ENCODE data around the gene USH1C.

USH1C gene

DNA sequence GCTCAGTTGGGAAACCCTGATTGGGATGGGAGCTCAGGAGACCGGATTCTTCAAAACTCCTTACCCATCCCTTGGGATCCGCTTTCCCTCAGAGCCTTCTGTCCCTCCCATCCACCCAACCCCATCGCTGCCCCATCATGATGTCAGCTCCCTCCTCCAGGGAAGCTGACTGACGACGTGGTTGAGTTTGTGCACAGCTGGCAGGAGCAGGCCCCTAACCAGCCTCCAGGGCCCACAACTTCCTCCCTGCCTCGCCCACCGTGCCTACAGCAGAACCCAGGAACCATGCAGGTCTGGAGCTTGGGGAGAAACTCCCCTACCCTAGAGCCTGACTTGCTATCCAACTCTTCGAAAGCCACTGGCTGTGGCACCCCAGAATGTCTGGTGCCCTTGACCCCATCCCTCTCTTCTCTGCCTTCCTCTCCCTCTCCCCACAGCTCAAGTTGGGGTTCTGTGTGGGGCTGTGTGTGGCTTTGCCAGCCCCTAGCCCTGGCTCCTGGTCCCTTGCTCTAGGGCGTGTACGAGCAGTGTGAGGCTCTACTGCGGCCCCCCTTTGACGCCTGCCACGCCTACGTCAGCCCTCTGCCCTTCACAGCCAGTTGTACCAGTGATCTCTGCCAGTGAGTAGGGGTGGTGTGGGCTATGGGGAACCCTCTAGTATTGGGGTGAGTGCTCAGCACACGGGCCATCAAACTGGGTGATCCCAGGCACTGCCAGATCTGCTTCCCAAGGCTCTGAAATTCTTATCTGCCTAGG lies 14.0 kb upstream of the USH1C start:
- no peak overlapping the region for H3K27ac ChIP-seq (ENCODE audit: insufficient read depth, low read length, poor library complexity, severe bottlenecking)
- H3K4me1 ChIP-seq (ENCODE audit: control insufficient read depth, insufficient read depth, low read length, poor library complexity, severe bottlenecking), result no peaks in the 10 kb centered on the region
- no peaks in the 10 kb centered on the region for H3K9me3 ChIP-seq (ENCODE audit: control insufficient read depth, low read length)
- no peak for DNase-seq
- no peaks in the 10 kb centered on the region for H3K27me3 ChIP-seq (replicated peaks; ENCODE audit: control insufficient read depth, insufficient read depth, low read length, poor library complexity, severe bottlenecking)
- H3K36me3 ChIP-seq (ENCODE audit: control insufficient read depth, insufficient read depth, low read length), result no peaks in the 10 kb centered on the region
- no peak overlapping the region for H3K4me3 ChIP-seq (ENCODE audit: insufficient read depth, low read depth, low read length, poor library complexity, severe bottlenecking)

DNA sequence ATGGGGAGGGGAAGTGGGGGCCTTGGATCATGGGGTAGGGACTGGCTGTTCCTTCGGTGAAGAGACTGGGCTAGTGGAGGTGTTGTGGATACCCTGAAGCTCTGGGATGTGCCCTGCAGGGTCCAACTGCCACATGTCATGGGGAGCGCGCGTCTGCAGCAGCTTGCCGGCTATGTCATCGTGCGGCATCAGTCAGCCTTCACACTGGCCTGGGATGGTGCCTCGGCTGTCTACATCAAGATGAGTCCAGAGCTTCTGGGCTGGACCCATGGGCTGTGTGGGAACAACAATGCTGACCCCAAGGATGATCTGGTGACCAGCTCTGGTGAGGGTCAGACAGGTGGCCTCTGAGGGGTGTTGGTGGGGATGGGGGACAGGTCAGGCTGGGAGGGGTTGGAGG lies 12.8 kb upstream of the USH1C start:
- Histone ChIP-seq H3K4me3 (ENCODE audit: insufficient read depth, low read depth, low read length, poor library complexity, severe bottlenecking) (no peak overlapping the region), H3K27me3 (replicated peaks; ENCODE audit: control insufficient read depth, insufficient read depth, low read length, poor library complexity, severe bottlenecking) (no peaks in the 10 kb centered on the region), H3K36me3 (ENCODE audit: control insufficient read depth, insufficient read depth, low read length) (no peaks in the 10 kb centered on the region), H3K27ac (ENCODE audit: insufficient read depth, low read length, poor library complexity, severe bottlenecking) (no peak overlapping the region), H3K9me3 (ENCODE audit: control insufficient read depth, low read length) (no peaks in the 10 kb centered on the region), H3K4me1 (ENCODE audit: control insufficient read depth, insufficient read depth, low read length, poor library complexity, severe bottlenecking) (no peaks in the 10 kb centered on the region)
- no peak for DNase-seq

DNA sequence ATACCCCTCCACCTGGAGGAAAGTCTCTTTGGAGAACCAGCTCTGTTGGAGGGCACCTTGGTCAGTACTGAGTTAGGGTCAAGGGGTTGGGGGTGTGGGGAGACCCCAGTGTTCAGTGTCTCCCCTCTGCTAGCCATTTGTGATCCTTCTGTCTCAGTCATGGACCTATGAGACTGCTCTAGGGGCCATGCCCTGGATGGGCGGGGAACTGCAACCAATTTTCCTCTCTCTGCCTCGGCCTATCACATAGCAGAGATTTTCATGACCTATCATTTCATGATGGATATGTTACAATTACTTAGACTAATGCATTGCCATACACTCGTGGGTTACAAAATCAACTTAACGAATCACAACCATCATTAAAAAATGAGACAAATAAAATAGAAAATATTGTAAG lies 10.3 kb upstream of the USH1C start:
- H3K4me3 ChIP-seq (ENCODE audit: insufficient read depth, low read depth, low read length, poor library complexity, severe bottlenecking), result no peak overlapping the region
- no peaks in the 10 kb centered on the region for H3K27me3 ChIP-seq (replicated peaks; ENCODE audit: control insufficient read depth, insufficient read depth, low read length, poor library complexity, severe bottlenecking)
- no peaks in the 10 kb centered on the region for H3K4me1 ChIP-seq (ENCODE audit: control insufficient read depth, insufficient read depth, low read length, poor library complexity, severe bottlenecking)
- no peaks in the 10 kb centered on the region for H3K36me3 ChIP-seq (ENCODE audit: control insufficient read depth, insufficient read depth, low read length)
- H3K27ac ChIP-seq (ENCODE audit: insufficient read depth, low read length, poor library complexity, severe bottlenecking), result no peak overlapping the region
- H3K9me3 ChIP-seq (ENCODE audit: control insufficient read depth, low read length), result no peaks in the 10 kb centered on the region
- DNase-seq, result no peak

DNA sequence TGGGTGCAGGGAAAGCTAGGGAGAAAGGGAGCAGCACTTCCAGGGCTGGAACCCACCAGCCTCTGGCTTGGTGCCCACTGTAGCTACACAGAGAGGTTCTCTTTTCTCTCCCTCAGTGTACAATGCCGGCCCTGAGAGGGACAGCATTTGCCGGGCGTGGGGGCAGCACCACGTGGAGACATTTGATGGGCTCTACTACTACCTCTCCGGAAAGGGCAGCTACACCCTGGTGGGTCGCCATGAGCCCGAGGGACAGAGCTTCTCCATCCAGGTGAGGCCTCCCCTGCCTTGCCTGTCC lies 9.0 kb upstream of the USH1C start:
- DNase-seq, result no peak
- no peaks in the 10 kb centered on the region for H3K9me3 ChIP-seq (ENCODE audit: control insufficient read depth, low read length)

DNA sequence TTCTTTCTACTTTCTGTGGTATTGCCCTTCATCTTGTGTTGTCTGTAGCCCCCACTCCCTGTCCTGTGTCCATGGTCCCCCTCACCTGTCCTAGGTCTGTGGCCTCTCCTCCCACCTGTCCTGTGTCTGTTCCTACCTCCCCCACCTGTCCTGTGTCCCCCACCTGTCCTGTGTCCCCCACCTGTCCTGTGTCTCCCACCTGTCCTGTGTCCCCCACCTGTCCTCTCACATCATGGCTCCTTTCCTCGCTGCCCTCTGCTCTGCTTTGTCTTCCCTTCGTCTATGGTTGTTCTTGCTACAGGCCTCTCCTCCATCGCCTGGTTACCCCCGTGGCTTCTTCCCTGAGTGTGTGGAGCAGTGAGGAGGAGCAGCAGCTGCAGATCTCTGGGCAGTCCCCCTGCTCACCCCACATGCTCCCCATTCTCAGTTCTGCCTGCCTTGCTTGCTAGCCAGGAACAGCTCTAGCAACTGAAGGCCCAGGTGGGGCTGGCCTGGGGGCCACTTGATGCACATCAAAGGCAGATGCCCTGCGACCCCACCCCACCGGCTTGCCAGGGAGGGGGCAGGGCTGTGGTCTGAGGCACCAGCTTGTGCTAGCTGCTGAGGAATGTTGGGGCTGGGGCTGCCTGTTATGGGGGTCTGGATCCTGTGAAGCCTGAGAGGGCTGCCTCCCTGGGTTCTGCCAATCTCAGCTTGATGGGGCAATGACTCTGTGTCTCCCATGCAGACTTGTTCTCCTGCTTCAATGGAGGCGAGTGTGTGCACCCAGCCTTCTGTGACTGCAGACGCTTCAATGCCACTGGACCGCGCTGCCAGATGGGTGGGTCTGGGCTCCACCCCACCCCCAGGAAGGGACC lies 8.4 kb upstream of the USH1C start:
- H3K4me1 ChIP-seq (ENCODE audit: control insufficient read depth, insufficient read depth, low read length, poor library complexity, severe bottlenecking), result no peaks in the 10 kb centered on the region
- H3K27me3 ChIP-seq (replicated peaks; ENCODE audit: control insufficient read depth, insufficient read depth, low read length, poor library complexity, severe bottlenecking), result no peaks in the 10 kb centered on the region
- H3K27ac ChIP-seq (ENCODE audit: insufficient read depth, low read length, poor library complexity, severe bottlenecking), result no peak overlapping the region
- no peaks in the 10 kb centered on the region for H3K36me3 ChIP-seq (ENCODE audit: control insufficient read depth, insufficient read depth, low read length)
- no peaks in the 10 kb centered on the region for H3K9me3 ChIP-seq (ENCODE audit: control insufficient read depth, low read length)
- no peak overlapping the region for H3K4me3 ChIP-seq (ENCODE audit: insufficient read depth, low read depth, low read length, poor library complexity, severe bottlenecking)
- no peak for DNase-seq

More for the DNA sequence above, 9.0 kb upstream of the USH1C start:
- H3K27me3 ChIP-seq (replicated peaks; ENCODE audit: control insufficient read depth, insufficient read depth, low read length, poor library complexity, severe bottlenecking), result no peaks in the 10 kb centered on the region
- H3K36me3 ChIP-seq (ENCODE audit: control insufficient read depth, insufficient read depth, low read length), result no peaks in the 10 kb centered on the region
- no peak overlapping the region for H3K27ac ChIP-seq (ENCODE audit: insufficient read depth, low read length, poor library complexity, severe bottlenecking)
- H3K4me1 ChIP-seq (ENCODE audit: control insufficient read depth, insufficient read depth, low read length, poor library complexity, severe bottlenecking), result no peaks in the 10 kb centered on the region
- H3K4me3 ChIP-seq (ENCODE audit: insufficient read depth, low read depth, low read length, poor library complexity, severe bottlenecking), result no peak overlapping the region

DNA sequence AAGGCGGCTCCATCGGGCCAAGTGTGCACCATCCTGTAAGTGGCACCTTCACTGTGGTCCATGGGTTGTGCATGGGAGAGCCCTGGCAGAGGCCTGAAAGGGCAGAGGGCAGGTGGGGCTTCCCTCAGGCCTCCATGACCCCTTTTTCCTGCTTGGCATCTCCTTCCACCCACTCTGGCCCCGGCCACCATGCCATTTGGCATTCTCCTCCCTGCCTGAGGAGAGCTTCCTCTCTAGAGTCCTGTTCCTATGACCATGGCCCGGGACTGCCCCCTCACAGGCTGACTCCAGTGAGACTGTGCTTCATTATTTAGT lies 7.8 kb upstream of the USH1C start:
- no peak for DNase-seq
- Histone ChIP-seq H3K9me3 (ENCODE audit: control insufficient read depth, low read length) (no peaks in the 10 kb centered on the region), H3K27ac (ENCODE audit: insufficient read depth, low read length, poor library complexity, severe bottlenecking) (no peak overlapping the region), H3K36me3 (ENCODE audit: control insufficient read depth, insufficient read depth, low read length) (no peaks in the 10 kb centered on the region), H3K4me1 (ENCODE audit: control insufficient read depth, insufficient read depth, low read length, poor library complexity, severe bottlenecking) (no peaks in the 10 kb centered on the region), H3K4me3 (ENCODE audit: insufficient read depth, low read depth, low read length, poor library complexity, severe bottlenecking) (no peak overlapping the region), H3K27me3 (replicated peaks; ENCODE audit: control insufficient read depth, insufficient read depth, low read length, poor library complexity, severe bottlenecking) (no peaks in the 10 kb centered on the region)

DNA sequence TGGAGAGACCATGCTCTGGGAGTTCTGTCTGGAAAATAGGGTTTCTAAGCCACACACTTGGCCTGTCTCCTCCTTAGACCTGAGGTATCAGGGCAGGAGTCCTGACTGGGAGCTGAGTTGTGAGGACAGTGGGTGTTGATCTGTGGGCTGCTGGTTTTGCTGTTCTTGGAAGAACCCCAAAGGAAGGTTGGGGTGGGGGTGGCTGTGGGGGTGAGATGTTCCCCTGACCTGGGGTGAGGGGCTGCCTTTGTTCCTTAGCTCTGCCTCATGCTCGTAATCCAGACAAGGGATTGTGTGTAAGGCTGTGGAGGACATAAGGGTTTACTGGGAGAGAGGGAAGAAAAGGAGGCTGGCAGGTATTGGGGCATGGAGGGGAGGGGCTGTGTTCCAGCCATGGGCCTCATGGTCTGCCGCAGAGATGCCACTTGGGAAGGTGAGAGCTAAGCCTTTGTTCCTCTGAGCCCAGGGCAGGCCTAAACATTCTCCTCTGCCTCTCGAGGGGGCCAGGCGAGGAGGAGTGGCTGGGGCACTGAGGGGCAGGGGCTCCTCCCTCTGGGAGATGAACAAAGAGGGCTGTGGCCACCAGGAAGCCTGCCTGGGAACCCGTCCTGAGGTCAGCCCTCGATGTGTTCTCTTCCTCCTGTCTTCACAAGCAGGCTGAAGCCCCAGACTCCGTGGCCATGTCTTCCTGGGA lies 7.3 kb upstream of the USH1C start:
- Histone ChIP-seq H3K9me3 (ENCODE audit: control insufficient read depth, low read length) (no peaks in the 10 kb centered on the region), H3K36me3 (ENCODE audit: control insufficient read depth, insufficient read depth, low read length) (no peaks in the 10 kb centered on the region), H3K27me3 (replicated peaks; ENCODE audit: control insufficient read depth, insufficient read depth, low read length, poor library complexity, severe bottlenecking) (no peaks in the 10 kb centered on the region), H3K4me3 (ENCODE audit: insufficient read depth, low read depth, low read length, poor library complexity, severe bottlenecking) (no peak overlapping the region), H3K4me1 (ENCODE audit: control insufficient read depth, insufficient read depth, low read length, poor library complexity, severe bottlenecking) (no peaks in the 10 kb centered on the region), H3K27ac (ENCODE audit: insufficient read depth, low read length, poor library complexity, severe bottlenecking) (no peak overlapping the region)
- DNase-seq, result no peak

DNA sequence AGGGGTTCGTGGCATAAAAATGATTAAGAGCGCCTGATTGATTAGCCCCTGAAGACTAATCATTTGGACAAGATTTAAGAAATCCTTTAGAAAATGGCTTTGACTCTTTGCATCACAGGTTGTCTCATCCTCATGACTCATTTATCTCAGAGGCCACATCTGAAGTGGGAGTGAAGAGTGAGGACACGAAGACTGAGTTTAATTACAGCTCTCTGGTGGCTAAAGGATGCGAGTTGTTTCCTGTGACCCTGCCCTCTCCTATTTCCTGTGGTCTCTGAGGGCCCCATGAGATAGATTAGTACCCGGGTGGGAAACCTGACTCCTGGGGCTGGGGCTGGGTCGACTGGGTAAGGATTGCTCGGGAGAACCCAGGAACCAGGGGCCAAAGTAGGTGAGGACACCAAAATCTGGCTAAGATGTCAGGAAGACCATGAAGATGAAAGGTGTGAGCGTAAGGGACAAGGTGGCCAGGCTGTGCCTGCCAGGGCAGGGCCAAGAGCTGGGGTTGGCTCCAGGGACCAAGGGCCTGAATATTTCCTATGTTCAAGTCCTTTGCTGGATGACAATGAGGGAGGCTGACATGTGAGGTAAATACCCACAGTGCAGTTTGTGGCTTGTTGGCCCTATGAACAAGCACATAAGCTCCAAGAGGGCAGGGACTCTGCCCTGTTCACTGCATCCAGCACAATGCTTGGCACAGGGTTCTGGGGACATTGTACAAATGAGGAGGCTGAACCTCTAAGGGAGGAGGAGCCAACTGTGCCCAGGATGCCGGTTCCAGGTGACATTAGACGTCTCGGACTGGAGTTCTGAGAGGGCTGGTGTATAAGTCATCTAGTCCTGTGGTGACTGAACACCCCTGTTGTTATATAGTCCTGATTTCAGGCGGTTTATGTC lies 6.5 kb upstream of the USH1C start:
- no peaks in the 10 kb centered on the region for H3K4me1 ChIP-seq (ENCODE audit: control insufficient read depth, insufficient read depth, low read length, poor library complexity, severe bottlenecking)
- H3K27ac ChIP-seq (ENCODE audit: insufficient read depth, low read length, poor library complexity, severe bottlenecking), result no peak overlapping the region
- no peaks in the 10 kb centered on the region for H3K27me3 ChIP-seq (replicated peaks; ENCODE audit: control insufficient read depth, insufficient read depth, low read length, poor library complexity, severe bottlenecking)
- no peaks in the 10 kb centered on the region for H3K36me3 ChIP-seq (ENCODE audit: control insufficient read depth, insufficient read depth, low read length)
- H3K9me3 ChIP-seq (ENCODE audit: control insufficient read depth, low read length), result no peaks in the 10 kb centered on the region
- no peak for DNase-seq
- H3K4me3 ChIP-seq (ENCODE audit: insufficient read depth, low read depth, low read length, poor library complexity, severe bottlenecking), result no peak overlapping the region

DNA sequence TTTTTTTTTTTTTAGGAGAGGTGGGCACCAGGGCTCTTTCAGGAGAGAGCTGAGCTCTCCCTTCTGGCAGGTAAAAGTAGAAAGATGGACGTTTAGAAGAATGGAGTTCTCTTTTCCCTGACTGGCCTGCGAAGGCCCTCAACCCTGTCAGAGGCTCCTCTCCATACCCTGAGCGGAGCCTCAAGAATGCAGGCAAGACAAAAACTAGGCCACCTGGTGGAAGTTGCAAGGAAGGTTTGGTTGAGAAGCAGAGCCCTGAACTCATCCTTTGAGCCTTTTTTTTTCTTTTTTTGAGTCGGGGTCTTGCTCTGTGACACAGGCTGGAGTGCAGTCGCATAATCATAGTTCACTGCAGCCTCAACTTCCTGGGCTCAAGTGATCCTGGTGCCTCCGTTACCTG lies 4.2 kb upstream of the USH1C start:
- peaks cover 5% of the 10 kb centered on the region for H3K27me3 ChIP-seq (replicated peaks; ENCODE audit: control insufficient read depth, insufficient read depth, low read length, poor library complexity, severe bottlenecking)
- no peaks in the 10 kb centered on the region for H3K9me3 ChIP-seq (ENCODE audit: control insufficient read depth, low read length)
- H3K4me1 ChIP-seq (ENCODE audit: control insufficient read depth, insufficient read depth, low read length, poor library complexity, severe bottlenecking), result no peaks in the 10 kb centered on the region
- H3K36me3 ChIP-seq (ENCODE audit: control insufficient read depth, insufficient read depth, low read length), result no peaks in the 10 kb centered on the region
- no peak overlapping the region for H3K27ac ChIP-seq (ENCODE audit: insufficient read depth, low read length, poor library complexity, severe bottlenecking)
- no peak for DNase-seq
- H3K4me3 ChIP-seq (ENCODE audit: insufficient read depth, low read depth, low read length, poor library complexity, severe bottlenecking), result no peak overlapping the region

All from effector memory CD4-positive, alpha-beta T cell (primary cell).